Testis (tissue), 2 donors: ENCODE results near the gene PRKCA.

ENCODE experiments used
- POLR2A ChIP-seq: fragments of 450-650 bp; IDR thresholded peaks from one replicate; pipeline ENCODE4 v1.6.1; 2017; ENCODE audit warnings: antibody characterized with exemption, mild to moderate bottlenecking, moderate library complexity
- TF ChIP-seq, protein P1 (sequence below), 3 experiments: fragments of 450-650 bp in 2 of 3; fragments of 200-600 bp in 1 of 3; sonication (generic) in 1 of 3; IDR thresholded peaks; one replicate each; pipeline ENCODE4 v1.5.1; 2016 to 2019; ENCODE audit warnings: antibody characterized with exemption in 3 of 3, mild to moderate bottlenecking in 2 of 3, moderate library complexity in 1 of 3

- no peak for TF ChIP-seq POLR2A
- TF ChIP-seq, protein P1, sequence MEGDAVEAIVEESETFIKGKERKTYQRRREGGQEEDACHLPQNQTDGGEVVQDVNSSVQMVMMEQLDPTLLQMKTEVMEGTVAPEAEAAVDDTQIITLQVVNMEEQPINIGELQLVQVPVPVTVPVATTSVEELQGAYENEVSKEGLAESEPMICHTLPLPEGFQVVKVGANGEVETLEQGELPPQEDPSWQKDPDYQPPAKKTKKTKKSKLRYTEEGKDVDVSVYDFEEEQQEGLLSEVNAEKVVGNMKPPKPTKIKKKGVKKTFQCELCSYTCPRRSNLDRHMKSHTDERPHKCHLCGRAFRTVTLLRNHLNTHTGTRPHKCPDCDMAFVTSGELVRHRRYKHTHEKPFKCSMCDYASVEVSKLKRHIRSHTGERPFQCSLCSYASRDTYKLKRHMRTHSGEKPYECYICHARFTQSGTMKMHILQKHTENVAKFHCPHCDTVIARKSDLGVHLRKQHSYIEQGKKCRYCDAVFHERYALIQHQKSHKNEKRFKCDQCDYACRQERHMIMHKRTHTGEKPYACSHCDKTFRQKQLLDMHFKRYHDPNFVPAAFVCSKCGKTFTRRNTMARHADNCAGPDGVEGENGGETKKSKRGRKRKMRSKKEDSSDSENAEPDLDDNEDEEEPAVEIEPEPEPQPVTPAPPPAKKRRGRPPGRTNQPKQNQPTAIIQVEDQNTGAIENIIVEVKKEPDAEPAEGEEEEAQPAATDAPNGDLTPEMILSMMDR (IDR thresholded peaks at IDR 0.05) = no peak
Measured at GRCh38 chr17:66582373-66583111, 280.1 kb downstream of the PRKCA start.
